PC-3 (cell line): ENCODE data around the gene RHOG. TPM values are rescaled to one million over a fixed set of nuclear protein-coding genes. Genes with fewer than 3 reads are reported as not detected.
"Not testable (repeated sequence)": the region's sequence is repeated elsewhere in the genome, so short reads cannot be mapped to it uniquely, and the experiment has no call there.

Experiments
- ATAC-seq: fragments of 200-7000 bp; cut with Tn5 transposase; 2 replicates; pipeline ENCODE4 v1.9.1; 2020; ENCODE audit warnings: mild to moderate bottlenecking, moderate library complexity
- BruUV-seq: library from RNA; stranded (reverse); fragments of 400-500 nt; replicated peaks from 2 replicates; lab custom pipeline; 2021; lab: Mats Ljungman, UMichigan
- CTCF ChIA-PET: fragments of 300-600 bp; sonication (Branson Sonifier 250); formaldehyde crosslinking; loops from one replicate; lab custom pipeline; 2022; ENCODE audit warnings: antibody characterized with exemption; lab: Charles Lee
- POLR2A ChIA-PET: fragments of 300-600 bp; sonication (Branson Sonifier 250); formaldehyde crosslinking; loops from one replicate; lab custom pipeline; 2022; ENCODE audit warnings: antibody characterized with exemption; ENCODE audit not compliant: unreplicated experiment; lab: Charles Lee
- DNase-seq: peaks from one replicate; pipeline ENCODE4 v3.0.0-alpha.2; 2015
- H2AFZ ChIP-seq: fragments of 300-600 bp; sonication (generic); 2 replicates; pipeline ENCODE4 v1.6.0; 2016; ENCODE audit warnings: antibody characterized with exemption, low read length
- H3F3A ChIP-seq: fragments of 300-600 bp; sonication (generic); one replicate; pipeline ENCODE4 v1.6.0; 2017; ENCODE audit warnings: antibody characterized with exemption, low read length, control low read depth, mild to moderate bottlenecking; ENCODE audit not compliant: unreplicated experiment
- H3K27ac ChIP-seq: fragments of 300-600 bp; sonication (generic); 2 replicates; pipeline ENCODE4 v1.5.1; 2016; ENCODE audit warnings: mild to moderate bottlenecking, low read length
- H3K27me3 ChIP-seq: fragments of 300-600 bp; sonication (generic); 2 replicates; pipeline ENCODE4 v1.6.1; 2016; ENCODE audit warnings: low read length, mixed read lengths
- H3K36me3 ChIP-seq: fragments of 300-600 bp; sonication (generic); 2 replicates; pipeline ENCODE4 v1.6.1; 2016; ENCODE audit warnings: low read depth, mixed run types, low read length, mixed read lengths
- H3K4me1 ChIP-seq: fragments of 300-600 bp; sonication (generic); 2 replicates; pipeline ENCODE4 v1.5.1; 2016; ENCODE audit warnings: low read length; ENCODE audit not compliant: insufficient read depth
- H3K4me2 ChIP-seq: fragments of 300-600 bp; sonication (generic); 2 replicates; pipeline ENCODE4 v1.6.0; 2016; ENCODE audit warnings: low read length
- H3K4me3 ChIP-seq: fragments of 300-600 bp; sonication (generic); 2 replicates; pipeline ENCODE4 v1.5.1; 2016; ENCODE audit warnings: mild to moderate bottlenecking, low read length, mixed read lengths
- H3K79me2 ChIP-seq: fragments of 300-600 bp; sonication (generic); 2 replicates; pipeline ENCODE4 v1.6.1; 2017; ENCODE audit warnings: low read length, mixed read lengths
- H3K9ac ChIP-seq: fragments of 300-600 bp; sonication (generic); 2 replicates; pipeline ENCODE4 v1.6.0; 2016; ENCODE audit warnings: mild to moderate bottlenecking, low read length
- H3K9me2 ChIP-seq: fragments of 300-600 bp; sonication (generic); replicated peaks from 2 replicates; pipeline ENCODE4 v1.6.1; 2016; ENCODE audit warnings: mixed run types, low read length, mixed read lengths
- H3K9me3 ChIP-seq: fragments of 300-600 bp; sonication (generic); 2 replicates; pipeline ENCODE4 v1.6.1; 2016; ENCODE audit warnings: low read length, mixed read lengths
- H4K20me1 ChIP-seq: fragments of 300-600 bp; sonication (generic); 2 replicates; pipeline ENCODE4 v1.6.1; 2016; ENCODE audit warnings: low read length, mixed read lengths
- EZH2 ChIP-seq: fragments of 300-600 bp; sonication (generic); IDR thresholded peaks from one replicate; pipeline ENCODE4 v1.6.1; 2017; ENCODE audit warnings: antibody characterized with exemption, mild to moderate bottlenecking, low read length; ENCODE audit not compliant: unreplicated experiment
- EZH2phosphoT487 ChIP-seq: fragments of 300-600 bp; sonication (generic); IDR thresholded peaks from 2 replicates; pipeline ENCODE4 v1.6.1; 2018; ENCODE audit warnings: mild to moderate bottlenecking, antibody characterized with exemption, low read length, borderline replicate concordance
- intact Hi-C: fragments of 100-400 bp; cut with micrococcal nuclease; formaldehyde crosslinking; loops from 2 replicates; pipeline ENCODE4 v1.9.0; 2023
- total RNA-seq: library from RNA; depleted of rRNA; stranded (reverse); fragments of >200 nt; gene quantifications from 2 replicates; pipeline ENCODE4 v1.2.3, GENCODE V29; 2014
- TF ChIP-seq, protein P1 (sequence below): fragments of 300-600 bp; sonication (generic); conservative IDR thresholded peaks from 2 replicates; pipeline ENCODE4 v1.5.1; 2017; ENCODE audit warnings: antibody characterized with exemption, low read depth, mild to moderate bottlenecking, low read length

Gene RHOG
- total RNA-seq, 1 experiment from 2014 or later, result 31.2 TPM

DNA sequence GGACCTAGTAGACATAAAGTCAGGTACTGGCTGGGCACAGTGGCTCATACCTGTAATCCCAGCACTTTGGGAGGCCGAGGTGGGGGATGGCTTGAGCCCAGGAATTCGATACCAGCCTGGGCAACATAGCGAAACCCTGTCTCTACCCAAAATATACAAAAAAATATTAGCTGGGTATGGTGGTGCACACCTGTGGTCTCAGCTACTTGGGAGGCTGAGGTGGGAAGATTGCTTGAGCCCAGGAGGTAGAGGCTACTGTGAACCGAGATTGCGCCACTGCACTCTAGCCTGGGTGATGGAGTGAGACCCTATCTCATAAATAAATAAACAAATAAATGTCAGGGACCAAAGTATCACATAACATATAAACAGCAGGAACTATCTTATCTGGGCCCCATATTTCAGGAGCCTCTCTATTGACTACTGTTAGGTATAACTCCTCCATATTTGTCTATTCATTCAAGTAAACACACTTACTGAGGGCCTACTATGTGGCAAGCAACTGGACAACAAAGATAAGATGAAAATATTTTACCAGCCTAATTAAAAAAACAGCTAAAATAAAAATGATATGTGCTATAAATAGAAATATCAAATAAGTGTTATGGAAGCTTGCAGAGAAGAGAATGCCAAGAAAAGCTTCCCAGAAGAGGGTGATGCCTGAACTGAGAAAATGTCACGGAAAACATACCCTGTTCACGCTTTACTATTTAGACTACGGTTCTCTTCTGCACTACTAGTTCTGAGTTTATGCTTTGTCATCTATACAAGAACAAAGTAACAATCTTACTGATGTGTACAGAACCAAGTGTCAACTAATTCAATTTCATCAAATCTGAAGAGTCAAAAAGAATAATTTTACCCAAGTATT is 45.4 kb downstream of the RHOG start:
- BruUV-seq, result no TSS peak

DNA sequence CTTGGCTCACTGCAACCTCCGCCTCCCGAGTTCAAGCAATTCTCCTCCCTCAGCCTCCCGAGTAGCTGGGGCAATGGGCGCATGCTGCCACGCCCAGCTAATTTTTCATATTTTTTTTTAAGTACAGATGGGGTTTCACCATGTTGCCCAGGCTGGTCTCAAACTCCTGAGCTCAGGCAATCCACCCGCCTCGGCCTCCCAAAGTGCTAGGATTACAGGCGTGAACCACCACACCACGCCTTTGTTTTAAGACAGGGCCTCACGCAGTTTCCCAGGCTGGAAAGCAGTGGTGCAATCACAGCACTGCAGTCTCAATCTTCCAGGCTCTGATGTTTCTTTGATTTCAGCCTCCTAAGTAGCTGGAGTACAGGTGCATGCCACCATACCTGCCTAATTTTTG is 46.4 kb downstream of the RHOG start:
- H3K9ac ChIP-seq, BruUV-seq, intact Hi-C loops, H2AFZ ChIP-seq, H3K9me2 ChIP-seq, H3K4me3 ChIP-seq, H3F3A ChIP-seq, H3K27me3 ChIP-seq, ATAC-seq, H3K9me3 ChIP-seq, DNase-seq, POLR2A ChIA-PET, H3K27ac ChIP-seq, CTCF ChIA-PET: not testable (repeated sequence)
- Histone ChIP-seq H4K20me1 (peaks cover 45% of the 10 kb centered on the region), H3K36me3 (peaks cover 10% of the 10 kb centered on the region; the same call in 1 of the 2 replicates), H3K4me1 (peaks cover 21% of the 10 kb centered on the region), H3K79me2 (peaks cover 83% of the 10 kb centered on the region), H3K4me2 (0 out of 2 replicates have a peak overlapping the region, but pooled peaks have one; percentile 96)

More for the DNA sequence above, 45.4 kb downstream of the RHOG start:
- Histone ChIP-seq H3K4me3 (peak overlapping the region; percentile 99), H3K9me2 (no peaks in the 10 kb centered on the region), H3K4me1 (peaks cover 21% of the 10 kb centered on the region), H3K27me3 (no peaks in the 10 kb centered on the region), H3K79me2 (peaks cover 73% of the 10 kb centered on the region), H2AFZ (no peak overlapping the region), H3K9me3 (no peaks in the 10 kb centered on the region), H3K36me3 (peaks cover 10% of the 10 kb centered on the region; the same call in 1 of the 2 replicates), H3K4me2 (peak overlapping the region; percentile 96), H3K27ac (no peak overlapping the region), H3F3A (no peaks in the 10 kb centered on the region), H3K9ac (peak overlapping the region; percentile 97; the same call in 1 of the 2 replicates), H4K20me1 (peaks cover 40% of the 10 kb centered on the region)
- intact Hi-C loops, result no loop called here
- ChIA-PET POLR2A (no interaction called here), CTCF (no interaction called here)
- DNase-seq (no peak), ATAC-seq (no peak)
- no peak for TF ChIP-seq EZH2
- TF ChIP-seq, protein P1, sequence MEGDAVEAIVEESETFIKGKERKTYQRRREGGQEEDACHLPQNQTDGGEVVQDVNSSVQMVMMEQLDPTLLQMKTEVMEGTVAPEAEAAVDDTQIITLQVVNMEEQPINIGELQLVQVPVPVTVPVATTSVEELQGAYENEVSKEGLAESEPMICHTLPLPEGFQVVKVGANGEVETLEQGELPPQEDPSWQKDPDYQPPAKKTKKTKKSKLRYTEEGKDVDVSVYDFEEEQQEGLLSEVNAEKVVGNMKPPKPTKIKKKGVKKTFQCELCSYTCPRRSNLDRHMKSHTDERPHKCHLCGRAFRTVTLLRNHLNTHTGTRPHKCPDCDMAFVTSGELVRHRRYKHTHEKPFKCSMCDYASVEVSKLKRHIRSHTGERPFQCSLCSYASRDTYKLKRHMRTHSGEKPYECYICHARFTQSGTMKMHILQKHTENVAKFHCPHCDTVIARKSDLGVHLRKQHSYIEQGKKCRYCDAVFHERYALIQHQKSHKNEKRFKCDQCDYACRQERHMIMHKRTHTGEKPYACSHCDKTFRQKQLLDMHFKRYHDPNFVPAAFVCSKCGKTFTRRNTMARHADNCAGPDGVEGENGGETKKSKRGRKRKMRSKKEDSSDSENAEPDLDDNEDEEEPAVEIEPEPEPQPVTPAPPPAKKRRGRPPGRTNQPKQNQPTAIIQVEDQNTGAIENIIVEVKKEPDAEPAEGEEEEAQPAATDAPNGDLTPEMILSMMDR, result no peak
- no peak for TF ChIP-seq EZH2phosphoT487

DNA sequence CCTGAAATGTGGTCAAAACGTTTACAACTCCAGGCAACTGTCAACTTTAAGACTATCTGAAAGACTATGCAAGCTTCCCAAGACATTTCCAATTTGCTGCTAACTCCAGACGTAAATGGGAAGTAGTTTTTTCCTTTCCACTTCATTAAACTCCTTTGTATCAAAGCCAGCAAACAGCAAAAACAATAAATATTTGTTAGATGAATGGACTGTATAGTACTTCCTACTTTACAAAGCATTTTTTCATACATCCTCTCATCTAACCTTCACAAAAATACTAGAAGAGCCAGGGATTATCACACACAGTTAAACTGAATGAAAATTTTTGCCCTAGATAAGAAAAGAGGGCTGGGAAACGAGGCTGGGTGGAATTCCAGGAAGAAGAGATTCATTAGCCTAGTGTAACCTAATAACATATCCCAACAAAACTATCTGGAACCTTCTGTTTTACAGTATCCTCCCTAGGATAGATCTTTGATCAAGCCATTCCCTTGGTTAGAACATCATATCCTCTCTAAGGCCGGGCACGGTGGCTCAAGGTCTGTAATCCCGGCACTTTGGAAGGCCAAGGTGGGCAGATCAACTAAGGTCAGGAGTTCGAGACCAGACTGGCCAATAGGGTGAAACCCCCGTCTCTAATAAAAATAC is 53.9 kb downstream of the RHOG start:
- DNase-seq (peak; percentile 26), ATAC-seq (peak; percentile 69)
- peaks cover 100% of the 10 kb centered on the region for H3K79me2 ChIP-seq
- no peaks in the 10 kb centered on the region for H3K9me3 ChIP-seq
- H3K4me3 ChIP-seq, result no peak overlapping the region
- intact Hi-C loops, result no loop called here
- H2AFZ ChIP-seq, result no peak overlapping the region
- H3F3A ChIP-seq, result peaks cover 2% of the 10 kb centered on the region
- H3K27ac ChIP-seq, result 0 out of 2 replicates have a peak overlapping the region, but pooled peaks have one; percentile 18
- ChIA-PET POLR2A (no interaction called here), CTCF (no interaction called here)
- TF ChIP-seq, protein P1, result no peak
- H3K4me1 ChIP-seq, result peaks cover 15% of the 10 kb centered on the region
- H3K9me2 ChIP-seq, result no peaks in the 10 kb centered on the region
- BruUV-seq, result no TSS peak
- H4K20me1 ChIP-seq, result peaks cover 43% of the 10 kb centered on the region
- H3K4me2 ChIP-seq, result 0 out of 2 replicates have a peak overlapping the region, but pooled peaks have one; percentile 1
- H3K36me3 ChIP-seq, result peaks cover 6% of the 10 kb centered on the region
- H3K27me3 ChIP-seq, result no peaks in the 10 kb centered on the region
- no peak overlapping the region for H3K9ac ChIP-seq
